ENCODE measurements around the gene HIF3A.
"Not testable (repeated sequence)": the region's sequence is repeated elsewhere in the genome, so short reads cannot be mapped to it uniquely, and the experiment has no call there.

HIF3A gene

DNA sequence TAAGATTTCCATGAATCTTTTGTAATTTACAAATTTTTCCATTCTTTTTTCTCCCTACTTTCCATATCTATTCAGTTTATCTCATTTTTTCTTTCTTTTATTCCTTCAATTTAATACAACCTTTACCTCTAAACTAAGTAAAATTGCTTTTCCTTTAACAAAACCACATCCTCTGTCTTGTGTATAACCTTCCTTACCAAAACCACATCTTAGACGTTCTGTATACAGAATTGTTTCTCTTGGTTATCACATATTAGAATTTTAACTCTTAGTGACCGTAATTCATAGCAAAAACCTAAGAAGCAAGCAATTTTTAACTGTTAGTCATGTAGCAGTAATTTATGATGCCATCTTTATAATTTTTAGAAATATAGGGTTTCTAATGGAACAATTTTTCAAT lies 65.1 kb downstream of the HIF3A start:
- DNase-seq (ENCODE audit: low read depth): no peak

DNA sequence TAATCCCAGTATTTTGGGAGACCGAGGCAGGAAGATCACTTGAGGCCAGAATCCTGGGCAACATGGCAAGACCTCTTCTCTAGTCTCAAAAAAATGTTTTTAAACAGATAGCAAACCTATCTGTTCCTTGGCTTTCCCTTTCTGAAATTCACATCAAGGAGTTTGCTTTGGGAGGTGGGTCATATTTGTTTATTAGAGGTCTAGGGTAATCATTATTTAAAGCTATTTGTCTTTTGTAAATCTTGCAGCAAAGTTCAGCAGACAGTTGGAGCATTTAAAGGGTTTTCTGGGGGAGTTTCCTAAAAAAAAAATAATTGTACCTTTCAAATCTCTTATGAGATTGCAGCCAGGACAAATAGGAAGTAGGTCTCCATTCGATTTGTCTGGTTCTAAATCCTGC lies 67.5 kb downstream of the HIF3A start:
- DNase-seq (ENCODE audit: low read depth): no peak

DNA sequence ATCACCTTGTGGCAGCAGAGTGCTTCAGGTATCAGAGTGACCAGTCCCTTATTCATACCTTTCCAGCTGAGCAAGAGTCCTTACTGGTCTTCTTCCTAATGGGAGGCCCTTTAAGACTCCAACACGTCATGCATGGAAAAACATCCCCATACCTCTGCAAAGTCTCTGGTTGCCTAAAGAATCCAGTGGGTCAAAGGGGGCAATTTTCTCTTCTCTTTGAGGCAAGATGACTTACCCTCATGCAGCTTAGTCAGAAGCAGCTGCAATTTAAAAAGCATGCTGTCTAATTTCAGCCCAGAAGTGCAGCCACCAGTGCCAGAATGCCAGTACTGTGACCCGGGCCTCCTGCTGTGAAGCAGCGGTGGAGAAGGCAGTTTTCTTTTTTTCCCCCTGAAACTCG lies 68.7 kb downstream of the HIF3A start:
- no peak for DNase-seq (ENCODE audit: low read depth)

DNA sequence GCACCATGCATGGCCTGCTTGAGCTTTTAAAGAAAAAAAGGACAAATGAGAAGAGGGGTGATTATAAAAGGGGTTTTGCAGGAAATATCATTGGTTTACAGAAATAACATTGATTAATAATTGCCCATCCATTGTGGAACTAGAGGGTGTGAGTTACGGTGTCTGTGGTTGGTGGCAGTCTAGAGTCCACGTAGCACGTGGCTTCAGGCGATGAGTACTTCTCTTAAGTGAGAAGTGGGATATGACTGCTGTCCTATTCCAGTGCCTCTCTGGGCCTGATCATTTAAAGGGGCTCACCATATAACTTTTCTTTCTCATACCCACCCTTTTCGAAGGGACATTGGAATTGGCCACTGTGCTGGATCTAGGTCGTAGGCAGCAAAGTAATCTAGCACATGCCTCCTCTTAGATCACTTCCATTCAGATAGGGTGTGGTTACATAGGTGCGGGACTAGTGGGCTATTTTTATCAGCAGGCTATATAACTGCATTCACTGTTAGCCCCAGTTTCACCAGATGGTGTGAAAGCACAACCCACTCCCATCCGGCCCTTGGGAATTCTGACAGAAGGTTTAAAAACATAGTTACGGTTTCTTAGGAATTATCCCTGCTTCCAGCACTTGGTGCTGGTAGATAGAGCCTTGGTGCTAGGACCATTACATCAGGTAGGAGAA lies 69.9 kb downstream of the HIF3A start:
- DNase-seq (ENCODE audit: low read depth): no peak

DNA sequence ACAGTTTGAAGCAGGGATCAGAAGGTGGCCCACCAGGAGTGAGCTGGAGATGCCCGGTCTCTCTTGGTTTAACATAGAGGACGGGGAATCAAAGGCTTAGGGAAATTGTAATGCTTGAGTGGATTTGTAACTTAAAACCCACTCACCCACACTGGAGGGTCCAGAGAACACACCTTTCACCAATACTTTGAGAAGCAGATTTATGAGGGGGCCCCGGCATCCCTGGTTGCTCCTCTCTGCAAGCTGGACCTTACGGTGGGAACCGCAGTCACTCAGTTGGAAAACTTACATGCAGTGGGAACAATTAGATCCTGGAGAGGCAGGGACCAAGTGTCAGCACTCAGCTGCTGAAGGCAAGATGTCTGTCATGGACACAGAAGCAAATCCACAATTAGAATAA lies 70.6 kb downstream of the HIF3A start:
- DNase-seq (ENCODE audit: low read depth): no peak

DNA sequence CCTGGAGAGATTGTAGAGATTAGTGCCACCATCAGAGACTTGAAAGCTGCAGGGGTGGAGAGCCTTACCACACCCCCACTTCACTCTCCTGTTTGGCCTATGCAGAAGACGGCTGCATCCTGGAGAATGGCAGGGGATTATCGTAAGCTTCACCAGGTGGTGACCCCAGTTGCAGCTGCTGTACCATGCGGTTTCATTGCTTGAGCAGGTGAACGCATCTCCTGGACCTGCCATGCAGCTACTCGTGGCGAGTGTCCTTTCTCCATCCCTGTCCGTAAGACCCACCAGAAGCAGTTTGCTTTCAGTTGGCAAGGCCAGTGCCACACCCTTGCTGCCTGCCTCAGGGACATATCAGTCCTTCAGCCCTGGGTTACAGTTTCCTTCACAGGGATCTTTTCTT lies 71.3 kb downstream of the HIF3A start:
- no peak for DNase-seq (ENCODE audit: low read depth)

DNA sequence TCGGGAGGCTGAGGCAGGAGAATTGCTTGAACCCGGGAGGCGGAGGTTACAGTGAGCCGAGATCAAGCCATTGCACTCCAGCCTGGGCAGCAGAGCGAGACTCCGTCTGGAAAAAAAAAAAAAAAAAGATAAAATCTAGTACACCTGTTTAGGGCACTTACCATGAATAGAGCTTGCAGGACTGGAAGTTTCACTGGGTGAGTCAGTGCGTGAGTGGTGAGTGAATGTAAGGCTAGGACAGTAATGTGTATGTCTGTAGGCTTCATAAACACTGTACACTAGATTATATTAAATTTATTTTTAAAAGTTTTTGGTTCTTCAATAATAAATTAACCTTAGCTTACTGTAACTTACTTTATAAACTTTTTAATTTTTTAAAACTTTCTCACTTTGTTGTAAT lies 73.0 kb downstream of the HIF3A start:
- no peak for DNase-seq (ENCODE audit: low read depth)

DNA sequence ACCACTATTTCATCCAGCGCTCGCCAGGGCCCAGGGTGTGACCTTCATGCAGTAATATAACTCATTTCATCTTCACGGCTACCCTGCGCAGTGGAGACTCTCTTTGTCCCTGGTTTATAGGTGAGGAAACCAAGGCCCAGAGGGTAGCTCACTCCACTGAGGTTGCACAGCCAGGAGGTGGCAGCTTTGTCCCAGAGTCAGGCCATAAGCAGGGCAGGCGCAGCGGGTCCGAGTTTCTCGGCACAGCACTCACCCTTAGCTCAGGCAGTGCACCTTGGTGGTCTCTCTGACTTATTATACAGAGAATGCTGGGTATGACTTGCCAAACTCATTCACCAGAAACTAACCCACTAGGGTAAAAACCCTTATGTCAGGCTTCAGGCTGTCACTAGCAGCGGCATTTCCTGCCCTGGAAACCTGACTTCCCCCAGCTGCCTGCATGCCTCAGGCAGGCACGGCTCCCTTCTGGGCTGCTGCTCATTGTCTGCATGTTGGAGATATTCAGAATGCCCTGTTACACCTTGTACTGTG lies 74.6 kb downstream of the HIF3A start:
- no peak for DNase-seq (ENCODE audit: low read depth)

DNA sequence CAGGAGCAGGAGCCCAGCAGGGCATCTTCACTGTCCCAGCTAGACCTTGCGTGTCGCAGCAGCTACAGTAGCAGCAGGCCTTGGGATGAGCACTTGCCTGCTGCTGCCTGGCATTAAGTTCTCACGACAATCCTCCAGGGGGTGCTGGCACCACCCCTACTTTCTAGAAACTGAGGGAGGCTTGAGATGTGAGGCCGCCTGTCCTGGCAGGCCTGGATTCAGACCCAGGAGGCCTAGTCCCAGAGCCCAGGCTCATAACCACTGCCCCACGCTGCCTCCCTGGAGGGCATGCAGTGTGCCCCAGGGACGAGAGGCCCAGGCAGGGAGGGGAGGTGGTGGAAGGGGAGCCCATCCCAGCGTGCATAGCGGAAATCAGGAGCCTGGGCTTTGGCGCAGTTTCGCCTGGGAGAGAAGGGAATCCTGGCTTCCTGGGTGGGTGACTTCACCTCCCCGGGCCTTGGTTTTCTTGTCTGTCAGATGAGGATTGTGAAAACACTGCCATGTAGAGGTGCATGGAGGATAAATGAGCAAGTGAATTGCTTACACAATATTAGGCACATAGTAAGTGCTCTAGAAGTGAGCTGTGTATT lies 76.2 kb downstream of the HIF3A start:
- peak; percentile 33 for DNase-seq (ENCODE audit: low read depth)

DNA sequence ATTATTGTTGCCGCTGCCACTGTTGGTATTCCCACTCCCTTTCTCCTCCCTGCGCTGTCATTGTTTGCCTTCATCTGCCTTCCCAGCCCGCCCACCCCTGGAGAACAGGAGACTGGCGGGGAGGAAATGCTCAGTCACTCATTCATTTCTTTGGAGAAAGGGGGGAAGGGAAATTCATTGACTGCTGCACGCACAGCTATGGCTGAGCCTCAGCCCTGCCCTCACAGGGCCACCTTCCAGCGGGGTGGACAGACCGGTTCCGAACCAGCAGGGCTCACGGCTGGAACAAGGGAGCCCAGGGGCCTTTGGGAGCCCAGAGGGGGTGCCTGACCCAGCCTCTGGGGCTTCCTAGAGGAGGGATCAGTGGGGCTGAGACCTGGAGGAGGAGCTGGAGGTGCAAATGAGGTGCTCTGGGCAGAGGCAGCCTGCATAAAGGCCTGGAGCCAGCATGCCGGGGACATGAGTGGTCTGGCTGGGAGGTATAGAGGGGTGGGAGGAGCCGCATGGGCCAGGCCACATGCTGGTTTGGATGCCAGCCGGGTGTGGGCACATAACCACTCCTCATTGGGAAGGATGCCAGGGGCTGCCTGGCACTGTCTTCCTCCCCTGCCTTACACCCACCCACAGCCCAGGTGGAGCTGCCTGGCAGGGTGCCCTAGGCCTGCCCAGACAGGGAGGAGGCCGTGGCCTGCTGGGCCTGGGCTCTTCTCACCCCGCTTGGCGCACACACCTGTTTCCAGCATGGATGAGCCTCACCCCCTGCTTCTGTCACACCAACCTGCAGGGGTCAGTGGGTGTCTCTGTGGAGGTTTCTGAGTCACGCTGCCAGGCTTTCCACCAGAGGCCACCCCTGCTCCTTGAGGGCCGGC lies 76.9 kb downstream of the HIF3A start:
- DNase-seq (ENCODE audit: low read depth): peak; percentile 32

DNA sequence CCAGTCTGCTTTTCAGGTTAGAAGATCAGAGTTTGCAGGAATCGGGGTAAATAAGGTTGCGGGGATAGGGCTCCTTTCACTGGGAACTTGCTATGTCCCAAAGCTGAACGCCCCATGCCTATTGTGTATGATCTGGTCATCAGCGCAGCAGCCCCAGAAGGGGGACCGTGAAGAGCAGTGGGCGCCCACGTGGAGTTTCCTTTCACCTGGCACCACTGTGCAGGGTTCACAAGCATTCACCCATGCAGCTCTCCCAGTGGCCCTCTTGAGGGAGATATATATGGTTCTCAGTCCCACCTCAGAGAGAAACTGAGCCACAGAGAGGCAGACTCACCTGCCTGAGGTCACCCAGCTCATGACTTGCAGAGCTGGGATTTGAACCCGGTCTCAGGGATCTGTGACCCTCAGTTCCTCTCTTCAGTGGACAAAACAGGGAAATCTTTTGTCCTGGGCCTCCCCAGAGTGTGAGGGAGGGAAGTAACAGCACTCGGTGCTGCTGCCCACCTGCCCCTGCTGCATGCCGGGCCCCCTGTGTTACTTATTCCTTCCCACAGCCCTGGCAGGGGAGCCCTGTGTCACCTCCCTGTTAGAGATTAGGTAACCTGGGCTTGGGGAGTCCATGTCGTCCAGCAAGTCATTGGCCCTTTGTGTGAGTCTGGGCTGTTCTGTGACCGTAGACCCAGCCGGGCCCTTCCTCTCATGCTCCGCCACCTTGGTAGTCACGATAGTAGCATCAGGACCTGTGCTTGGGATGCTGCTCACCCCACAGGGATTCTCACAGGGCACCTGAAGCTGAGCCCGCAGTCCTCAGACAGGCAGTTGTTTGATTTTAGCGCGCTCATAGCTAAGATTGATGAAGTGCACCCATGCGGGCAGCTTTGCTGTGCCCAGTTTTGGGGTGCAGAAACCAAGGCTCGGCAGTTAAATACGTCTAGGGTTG lies 78.0 kb downstream of the HIF3A start:
- DNase-seq (ENCODE audit: low read depth): no peak

DNA sequence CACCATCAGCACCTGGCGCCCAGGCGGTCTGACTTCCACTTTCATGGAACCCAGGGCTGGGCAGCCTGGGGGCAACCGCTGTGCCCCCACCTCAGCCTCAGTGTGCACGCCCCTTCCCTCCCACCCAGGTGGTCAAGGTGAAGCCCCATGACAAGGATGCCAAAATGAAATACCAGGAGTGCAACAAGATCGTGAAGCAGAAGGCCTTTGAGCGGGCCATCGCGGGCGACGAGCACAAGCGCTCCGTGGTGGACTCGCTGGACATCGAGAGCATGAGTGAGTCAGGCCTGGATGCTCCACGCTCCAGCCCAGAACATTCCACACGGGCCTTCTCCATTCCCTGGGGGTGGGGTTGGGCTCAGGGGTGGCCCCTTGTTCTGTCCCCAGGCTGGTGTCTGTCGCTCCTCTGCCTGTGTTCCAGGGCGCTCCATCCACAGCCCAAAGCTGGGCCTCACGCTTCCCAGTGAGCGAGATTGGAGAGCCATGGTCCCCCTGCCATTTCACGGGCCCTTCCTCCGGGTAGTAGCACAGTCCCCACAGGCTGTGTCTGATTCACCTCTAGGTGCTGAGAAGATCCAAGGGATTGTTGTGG lies 78.7 kb downstream of the HIF3A start:
- not testable (repeated sequence) for DNase-seq (ENCODE audit: low read depth)

DNA sequence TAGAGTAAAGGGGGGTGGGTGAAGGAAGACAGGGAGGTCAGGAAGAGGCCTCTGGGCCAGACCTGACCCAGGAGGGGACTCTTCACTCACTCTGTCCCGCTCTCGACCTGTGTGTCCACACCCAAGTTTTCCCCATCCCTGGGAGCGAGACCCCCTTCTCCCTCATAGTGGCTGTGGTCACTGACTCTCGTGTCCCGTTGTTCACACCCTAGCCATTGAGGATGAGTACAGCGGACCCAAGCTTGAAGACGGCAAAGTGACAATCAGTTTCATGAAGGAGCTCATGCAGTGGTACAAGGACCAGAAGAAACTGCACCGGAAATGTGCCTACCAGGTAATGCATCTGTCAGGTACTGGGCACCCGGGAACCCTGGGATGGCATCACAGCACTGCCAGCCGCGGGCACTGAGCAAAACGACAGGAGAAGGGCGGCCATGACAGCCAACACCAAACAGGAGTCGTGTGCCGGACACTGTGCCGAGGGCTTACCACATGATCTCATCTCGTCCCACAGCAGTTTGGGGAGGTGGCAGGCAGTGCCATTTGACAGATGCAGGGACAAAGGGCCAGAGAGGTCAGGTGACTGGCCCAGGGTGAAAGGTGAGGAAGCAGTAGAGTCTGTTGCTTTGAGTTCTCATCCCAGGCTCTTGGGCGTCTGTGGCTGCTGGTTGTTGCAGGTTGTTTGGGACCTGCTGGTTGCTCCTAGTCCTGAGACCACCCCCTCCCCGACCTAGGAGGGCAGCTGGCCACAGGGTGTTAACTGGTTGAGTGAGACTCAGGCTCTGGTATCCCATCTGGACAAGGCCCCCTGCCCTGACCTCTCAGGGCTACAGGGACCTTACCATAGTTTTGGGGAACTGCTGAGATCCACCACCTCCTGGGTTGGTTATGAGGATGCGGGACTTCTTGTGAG lies 79.7 kb downstream of the HIF3A start:
- no peak for DNase-seq (ENCODE audit: low read depth)

DNA sequence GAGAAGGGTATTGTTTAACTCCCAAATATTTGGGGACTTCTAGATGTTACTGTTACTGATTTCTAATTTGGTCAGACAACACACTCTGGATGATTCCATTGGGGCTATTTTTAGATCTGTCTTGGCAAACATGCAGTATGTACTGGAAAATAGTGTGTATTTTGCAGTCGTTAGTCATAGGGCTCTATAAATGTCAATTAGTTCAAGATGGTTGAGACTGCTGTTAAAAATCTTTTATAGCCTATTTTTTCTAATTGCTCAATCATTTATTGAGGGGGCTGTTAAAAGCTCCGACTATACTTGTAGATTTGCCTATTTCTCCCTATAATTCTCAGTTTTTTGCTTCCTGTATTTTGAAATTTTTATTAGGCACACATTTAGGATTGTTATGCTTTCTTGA lies 81.4 kb downstream of the HIF3A start:
- peak; percentile 83 for DNase-seq (ENCODE audit: low read depth)

DNA sequence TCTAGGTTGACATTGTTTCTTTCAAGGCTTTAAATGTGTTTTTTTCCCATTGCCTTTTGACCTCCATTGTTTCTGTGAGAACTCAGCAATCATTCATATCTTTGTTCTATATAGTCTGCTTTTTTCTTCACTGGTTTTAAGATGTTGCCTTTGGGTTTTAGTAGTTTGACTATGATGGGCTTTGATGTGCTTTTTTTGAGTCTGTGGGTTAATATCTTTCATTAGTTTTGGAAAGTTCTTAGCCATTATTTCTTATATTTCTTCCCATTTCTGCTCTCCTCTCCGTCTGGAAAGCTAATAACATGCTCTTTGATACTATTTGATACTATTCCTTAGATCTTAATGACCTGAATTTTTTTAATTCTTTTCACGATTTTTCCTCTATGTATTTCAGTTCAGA lies 83.8 kb downstream of the HIF3A start:
- DNase-seq (ENCODE audit: low read depth): no peak

DNA sequence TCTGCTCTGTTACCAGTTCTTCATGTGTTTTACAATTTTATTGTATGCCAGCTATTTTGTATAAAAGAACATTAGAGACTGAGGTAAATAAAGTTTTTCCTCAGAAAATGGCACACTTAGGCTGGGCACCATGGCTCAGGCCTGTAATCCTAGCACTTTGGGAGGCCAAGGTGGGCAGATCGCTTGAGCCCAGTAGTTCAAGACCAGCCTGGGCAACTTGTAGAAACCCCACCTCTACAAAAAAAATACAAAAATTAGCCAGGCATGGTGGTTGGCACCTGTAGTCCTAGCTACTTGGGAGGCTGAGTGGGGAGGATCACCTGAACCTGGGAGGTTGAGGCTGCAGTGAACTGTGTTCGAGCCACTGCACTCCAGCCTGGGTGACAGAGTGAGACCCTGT lies 84.5 kb downstream of the HIF3A start:
- DNase-seq (ENCODE audit: low read depth): no peak

DNA sequence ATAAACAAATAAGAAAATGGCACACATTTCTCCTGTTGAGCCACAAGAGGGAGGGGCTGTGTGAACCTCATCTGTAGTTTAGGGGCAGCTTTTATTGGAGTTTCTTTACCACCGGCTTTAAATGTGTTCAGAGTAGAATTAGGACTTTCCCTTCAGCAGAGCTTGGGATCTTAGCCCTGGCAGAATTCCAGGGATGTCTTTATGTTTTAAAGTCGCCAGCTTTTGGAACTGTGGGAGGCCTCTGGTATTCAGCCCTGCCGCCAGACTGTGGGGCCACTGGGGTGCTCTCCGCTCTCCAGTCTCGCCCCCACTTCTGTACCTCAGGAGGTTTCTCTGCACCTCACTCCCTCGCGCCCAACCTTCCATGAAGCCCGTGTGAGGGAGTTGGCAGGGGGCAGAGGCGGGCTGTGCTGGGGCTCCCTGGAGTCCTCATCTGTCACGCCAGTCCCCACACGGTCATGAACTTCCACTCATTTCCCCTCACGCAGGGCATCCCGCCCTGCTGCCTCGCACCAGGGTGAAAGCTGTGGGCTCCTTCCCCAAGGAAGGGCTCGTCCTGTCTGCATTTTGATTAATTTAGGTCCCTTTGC lies 85.0 kb downstream of the HIF3A start:
- no peak for DNase-seq (ENCODE audit: low read depth)

DNA sequence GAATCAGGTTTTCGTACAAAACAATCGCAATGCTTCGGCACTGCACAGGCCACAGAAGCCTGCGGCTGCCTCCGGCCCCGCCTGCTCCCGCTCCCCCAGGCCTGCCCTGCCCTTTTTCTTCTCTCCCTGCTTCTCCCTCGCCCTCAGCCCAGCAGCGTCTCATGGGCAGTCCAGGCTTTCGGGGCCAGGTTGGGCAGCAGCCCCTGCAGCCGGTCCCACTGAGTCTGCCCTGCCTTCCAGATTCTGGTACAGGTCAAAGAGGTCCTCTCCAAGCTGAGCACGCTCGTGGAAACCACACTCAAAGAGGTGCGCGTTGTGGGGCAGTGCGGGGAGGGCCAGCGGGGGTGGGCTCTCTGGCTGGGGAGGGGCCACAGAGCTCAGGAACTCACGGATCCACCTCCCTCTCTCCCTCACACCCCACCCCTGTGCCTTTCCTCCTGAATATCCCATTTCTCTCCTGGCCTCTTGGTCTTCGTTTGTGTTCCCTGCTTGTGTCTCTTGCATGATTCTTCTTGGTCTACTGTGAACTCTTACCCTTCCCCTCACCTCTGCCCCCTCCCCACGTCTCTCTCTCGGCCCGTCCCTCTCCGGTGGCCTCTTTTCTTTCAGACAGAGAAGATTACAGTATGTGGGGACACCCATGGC lies 86.5 kb downstream of the HIF3A start:
- DNase-seq (ENCODE audit: low read depth): no peak

DNA sequence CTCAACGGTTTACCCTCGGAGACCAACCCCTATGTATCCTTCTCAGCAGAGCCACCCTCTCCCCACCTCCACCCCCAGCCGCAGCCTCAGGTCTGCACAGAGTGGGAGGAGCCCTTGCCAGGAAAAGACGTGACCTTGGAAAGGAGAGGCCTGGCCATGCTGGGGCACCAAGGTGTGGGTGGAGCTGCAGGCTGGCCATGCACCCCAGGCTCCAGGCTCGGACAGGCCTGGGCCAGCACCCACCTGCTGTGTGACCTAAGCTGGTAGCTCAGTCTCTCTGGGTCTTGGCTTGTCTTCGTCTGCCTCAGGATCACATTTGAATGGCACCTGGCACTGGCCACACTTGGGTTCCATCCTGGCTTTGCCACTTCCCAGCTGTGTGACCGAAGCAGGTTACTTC lies 87.0 kb downstream of the HIF3A start:
- DNase-seq (ENCODE audit: low read depth): no peak

DNA sequence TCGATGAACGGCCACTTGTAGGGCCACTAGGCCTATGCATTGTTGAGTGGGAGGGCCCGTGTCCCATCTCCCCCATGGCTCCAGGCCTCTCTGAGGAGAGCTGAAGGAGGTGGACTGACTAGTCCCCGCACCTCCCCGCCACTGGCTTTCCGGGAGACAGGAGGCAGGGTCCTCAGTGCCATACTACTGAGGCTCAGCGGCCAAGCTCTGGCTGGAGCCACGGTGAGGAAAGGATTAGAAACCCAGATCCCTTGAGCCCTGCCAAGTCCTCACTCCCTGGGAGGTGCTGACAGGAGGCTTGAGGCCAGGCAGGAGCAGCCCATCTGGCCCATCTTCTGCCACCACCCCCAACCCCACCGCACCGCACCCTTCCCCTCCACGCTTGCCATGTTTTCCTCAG lies 87.6 kb downstream of the HIF3A start:
- no peak for DNase-seq (ENCODE audit: low read depth)

Measured in GM04504 (cell line).